Stimulated activated CD4-positive, alpha-beta T cell treated with anti-CD3 and anti-CD28 coated beads, Interleukin-12 subunit alpha, Interleukin-12 subunit beta, amount 100 ng/mL, for 24 hours (primary cell): ENCODE results near the gene YIF1A.
"Not testable (repeated sequence)": the region's sequence is repeated elsewhere in the genome, so short reads cannot be mapped to it uniquely, and the experiment has no call there.

Experiments used
- DNase-seq, 2 experiments: peaks; one replicate each; pipeline ENCODE4 v3.0.0-alpha.2; 2020; ENCODE audit warnings: low read depth in 2 of 2

Gene YIF1A

DNA sequence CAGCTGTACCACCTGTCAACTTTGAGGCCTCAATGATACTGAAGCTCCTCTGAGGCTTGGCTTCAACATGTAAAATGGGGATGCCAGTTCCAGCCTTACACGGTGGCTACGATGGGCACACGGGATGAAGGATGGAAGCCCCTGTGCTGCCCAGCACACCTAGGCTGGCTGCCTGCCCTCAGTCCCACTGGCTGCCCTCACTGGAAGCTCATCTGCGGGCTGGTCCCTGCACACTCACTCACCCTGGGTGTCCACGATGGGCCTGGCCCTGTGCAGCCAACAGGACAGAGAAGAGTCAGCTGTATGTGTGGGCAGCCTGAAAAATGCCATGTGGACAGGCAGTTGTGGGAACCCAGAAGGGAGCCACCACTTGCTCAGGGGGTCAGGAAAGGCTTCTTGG, 2.2 kb downstream of the YIF1A start:
- no peak for DNase-seq

GRCh38 chr11:66285250-66285947, 3.5 kb downstream of the YIF1A start:
- DNase-seq = no peak

DNA sequence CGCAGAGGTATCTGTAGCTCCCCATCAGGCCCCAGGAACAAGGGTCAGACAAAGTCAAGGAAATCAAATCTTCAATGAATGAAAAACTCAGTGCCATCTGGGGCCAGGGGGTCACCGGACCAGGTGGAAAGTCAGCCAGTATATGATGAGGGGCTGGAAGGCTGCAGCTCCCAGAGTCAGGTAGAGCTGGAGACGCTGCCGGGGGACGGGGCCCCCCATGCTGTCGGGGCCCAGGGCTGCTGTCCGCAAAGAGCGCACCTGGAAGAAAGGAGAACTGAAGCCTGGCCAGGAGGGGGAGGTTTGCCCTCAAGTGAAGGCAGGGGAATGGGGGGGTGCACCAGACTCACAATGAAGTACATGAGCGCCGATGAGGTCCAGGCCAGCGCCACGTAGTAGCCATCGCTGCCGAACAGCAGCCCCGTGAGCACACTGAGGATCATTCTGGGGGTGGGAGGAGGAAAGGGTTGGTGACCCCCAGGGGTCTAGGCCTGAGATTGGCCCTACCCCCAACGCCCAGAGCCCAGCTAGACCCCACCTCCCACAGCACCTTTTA, 4.3 kb downstream of the YIF1A start:
- no peak for DNase-seq

DNA sequence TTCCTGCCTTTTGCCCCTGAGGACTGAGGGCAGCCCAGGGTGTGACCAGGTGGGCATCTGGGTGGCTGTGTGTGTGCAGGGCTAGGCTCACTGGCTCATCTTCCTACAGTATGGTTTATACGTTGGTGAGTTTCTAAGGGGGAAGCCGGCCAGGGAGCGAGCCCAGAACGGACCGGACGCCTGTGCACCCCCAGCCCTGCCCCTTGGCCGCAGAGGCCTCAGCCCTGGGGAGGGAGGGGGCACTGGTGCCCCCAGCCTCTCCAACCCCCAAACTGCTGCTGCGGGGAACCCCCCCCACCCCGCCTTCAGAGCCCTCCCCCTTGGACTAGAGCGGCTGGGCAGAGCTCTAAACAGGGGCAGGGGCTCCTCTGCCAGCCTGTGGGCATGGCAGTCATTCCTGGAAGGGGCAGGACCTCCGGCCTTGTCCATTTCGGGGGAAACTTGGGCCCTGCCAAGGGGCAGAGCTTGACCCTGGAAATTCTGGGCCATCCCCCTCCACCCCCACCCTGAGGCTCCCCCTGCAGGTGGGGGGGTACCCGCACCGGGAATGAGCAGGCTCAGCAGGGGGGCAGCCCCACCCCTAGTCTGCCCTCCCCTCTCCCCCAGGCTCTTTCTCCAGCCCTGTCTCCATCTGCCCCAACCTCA, 5.4 kb downstream of the YIF1A start:
- DNase-seq = no peak

DNA sequence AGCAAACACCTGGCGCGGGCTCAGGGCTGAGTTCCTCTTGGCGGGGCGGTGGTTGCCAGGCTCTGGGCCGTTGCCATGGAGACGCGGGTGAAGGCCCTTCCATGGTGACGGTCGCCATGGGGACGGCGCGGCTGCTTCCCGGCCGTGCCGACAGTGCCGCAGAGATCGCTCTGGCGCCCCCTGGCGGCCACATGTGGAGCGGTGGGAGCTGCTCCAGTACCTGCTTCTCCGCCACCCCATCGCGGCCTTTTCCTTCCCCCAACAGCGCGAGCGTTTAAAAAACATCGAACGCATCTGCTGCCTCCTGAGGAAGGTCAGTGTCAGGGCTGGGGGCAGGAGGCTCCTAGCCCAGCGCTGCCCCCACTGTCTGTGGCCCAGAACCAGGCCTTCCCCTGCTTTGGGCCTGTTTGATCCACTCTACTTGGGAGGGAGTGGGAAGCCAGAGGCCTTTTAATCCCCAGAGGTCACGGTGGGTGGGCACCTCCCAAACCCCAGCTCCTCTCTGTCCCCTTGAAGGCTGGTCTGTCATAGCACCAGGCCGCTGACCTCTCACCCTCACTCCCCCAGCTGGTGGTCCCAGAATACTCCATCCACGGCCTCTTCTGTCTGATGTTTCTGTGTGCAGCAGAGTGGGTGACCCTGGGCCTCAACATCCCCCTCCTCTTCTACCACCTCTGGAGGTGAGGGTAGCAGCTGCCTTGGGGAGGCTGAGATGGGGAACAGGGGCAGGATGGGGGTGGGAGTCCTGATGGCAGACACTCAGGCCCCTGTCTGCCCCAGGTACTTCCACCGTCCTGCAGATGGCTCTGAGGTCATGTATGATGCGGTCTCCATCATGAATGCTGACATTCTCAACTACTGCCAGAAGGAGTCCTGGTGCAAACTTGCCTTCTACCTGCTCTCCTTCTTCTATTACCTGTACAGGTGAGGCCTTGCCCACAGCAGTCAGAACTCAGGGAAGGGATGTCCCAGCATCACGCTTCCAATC, 6.2 kb downstream of the YIF1A start:
- peak; percentile 94 to 97 for DNase-seq

DNA sequence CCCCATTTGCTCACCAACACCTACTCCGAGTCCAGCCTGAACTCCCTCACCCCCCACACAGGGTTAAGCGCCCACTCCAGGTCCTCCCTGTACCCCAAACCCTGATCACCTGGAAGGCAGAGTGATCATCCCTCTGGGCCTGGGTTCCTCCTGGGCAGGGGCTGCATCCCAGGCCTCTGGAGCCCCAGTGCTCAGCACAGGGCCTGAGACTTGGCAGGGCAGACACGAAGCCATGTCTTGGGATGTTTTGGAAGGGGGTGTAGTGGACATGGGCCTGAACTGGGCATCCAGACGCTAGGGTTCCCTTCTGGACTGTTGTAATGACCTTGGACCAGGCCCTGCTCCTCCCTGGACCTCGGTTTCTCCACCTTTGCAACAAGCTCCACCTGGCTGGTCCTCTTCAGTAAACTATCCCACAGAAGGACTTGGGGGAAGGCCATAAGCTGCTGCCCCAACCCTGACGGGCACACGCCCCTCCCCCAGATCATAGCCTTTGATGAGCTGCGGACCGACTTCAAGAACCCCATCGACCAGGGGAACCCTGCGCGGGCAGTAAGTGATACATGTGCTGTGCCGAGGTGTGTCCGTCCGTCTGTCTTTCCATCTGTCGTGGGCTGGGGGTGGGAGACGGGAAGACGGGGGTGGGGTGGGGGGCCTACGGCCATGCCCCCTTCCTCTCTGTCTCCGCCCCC, 7.0 kb downstream of the YIF1A start:
- DNase-seq = no peak

DNA sequence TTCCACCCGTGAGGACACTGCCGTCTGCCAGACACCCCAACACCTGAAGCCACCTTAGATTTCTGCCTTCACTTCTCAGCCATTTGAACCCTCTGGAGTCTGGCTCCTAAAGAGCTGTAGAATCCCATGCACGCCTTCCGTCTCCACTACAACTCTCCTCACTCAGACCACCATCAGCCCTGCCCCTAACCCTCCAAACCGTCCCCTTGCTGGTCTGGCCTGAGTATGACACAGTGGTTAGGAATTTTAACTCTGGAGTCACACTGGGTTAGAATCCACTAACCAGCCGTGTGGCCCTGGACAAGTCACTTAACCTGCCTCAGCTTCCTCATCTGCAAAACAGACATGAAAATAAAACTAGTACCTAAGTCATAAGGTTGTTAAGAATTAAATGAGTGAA, 7.9 kb downstream of the YIF1A start:
- DNase-seq = no peak

- DNase-seq = no peak
These were observed 8.5 kb downstream of the YIF1A start for GRCh38 chr11:66280428-66280827.

- DNase-seq = no peak
These were observed 9.7 kb downstream of the YIF1A start for GRCh38 chr11:66279092-66279734.

- no peak for DNase-seq
These were observed 10.4 kb downstream of the YIF1A start for GRCh38 chr11:66278363-66279091.

DNA sequence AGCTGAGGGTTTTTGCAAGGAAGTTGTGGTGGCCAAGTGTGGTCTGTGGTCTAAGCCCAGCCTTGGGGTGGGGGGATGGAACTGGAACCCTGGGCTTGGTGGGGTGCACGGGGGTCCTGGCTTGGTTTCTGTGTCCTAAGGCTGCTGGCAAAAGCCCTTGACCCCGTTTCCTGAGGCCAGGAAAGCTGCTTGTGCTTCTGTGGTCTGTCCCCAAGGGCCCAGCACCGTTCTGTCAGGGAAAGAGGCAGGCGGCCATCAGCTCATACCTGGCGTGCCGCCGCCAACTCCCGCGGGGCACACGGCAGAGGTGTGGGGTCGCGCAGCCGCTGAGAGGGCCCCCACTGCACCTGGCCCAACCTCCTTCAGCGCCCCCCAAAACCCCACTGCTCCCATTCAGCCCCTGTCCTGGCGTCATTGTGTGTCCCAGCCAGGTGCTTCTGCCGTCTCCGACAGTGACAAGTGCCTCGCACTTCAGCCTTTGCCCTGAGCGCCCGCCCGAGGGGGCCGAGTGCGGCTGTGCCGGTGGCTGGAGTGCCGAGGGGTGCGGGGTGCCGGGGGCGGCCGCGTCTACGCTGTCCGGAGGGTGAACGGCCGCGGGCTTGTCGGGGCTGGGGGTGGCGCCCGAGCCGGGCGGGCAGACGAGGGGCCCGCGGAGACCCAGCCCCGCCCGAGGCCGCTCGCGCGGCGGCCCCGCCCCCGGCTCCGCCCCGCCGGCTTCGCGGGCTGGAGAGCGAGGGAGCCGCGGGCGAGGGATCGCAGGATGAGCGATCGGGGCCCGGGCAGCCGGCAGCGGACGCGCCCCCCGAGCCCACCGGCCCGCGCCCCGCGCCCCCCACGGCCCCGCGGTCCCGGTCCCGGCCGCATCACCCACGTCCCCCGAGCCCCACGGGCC, 11.2 kb downstream of the YIF1A start, which contains the start of gene CNIH2:
Gene CNIH2, plus strand, starts transcription at position 705 of the 892 bp plus-strand sequence. CDS start 282 bp downstream, outside the sequence.
- DNase-seq = no peak

DNA sequence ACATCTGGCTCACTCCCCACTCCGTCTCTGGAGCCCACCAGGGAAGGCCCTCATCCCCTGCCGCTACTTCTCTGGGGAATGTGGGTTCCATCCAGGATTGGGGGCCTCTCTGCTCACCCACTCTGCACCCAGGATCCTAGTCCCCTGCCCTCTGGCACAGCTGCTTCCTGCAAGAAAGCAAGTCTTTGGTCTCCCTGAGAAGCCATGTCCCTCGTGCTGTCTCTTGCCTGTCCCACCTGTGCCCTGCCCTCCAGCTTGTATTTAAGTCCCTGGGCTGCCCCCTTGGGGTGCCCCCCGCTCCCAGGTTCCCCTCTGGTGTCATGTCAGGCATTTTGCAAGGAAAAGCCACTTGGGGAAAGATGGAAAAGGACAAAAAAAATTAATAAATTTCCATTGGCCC, 11.9 kb downstream of the YIF1A start:
- DNase-seq = not testable (repeated sequence)

DNA sequence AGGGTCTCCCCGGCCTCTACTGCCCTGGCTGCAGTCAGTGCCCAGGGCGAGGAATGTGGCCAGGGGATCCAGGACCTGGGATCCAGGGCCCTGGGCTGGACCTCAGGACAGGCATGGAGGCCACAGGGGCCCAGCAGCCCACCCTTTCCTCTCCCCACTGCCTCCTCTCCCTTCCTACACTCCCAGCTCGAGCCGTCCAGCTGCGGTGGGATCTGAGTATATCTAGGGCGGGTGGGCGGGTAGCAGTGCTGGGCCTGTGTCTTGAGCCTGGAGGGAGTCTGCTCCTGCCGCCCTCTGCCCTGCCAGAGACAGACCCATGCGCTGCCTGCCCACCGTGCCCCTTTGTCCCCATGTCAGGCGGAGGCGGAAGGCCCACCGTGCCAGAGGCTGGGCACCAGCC, 12.3 kb downstream of the YIF1A start:
- not testable (repeated sequence) for DNase-seq

DNA sequence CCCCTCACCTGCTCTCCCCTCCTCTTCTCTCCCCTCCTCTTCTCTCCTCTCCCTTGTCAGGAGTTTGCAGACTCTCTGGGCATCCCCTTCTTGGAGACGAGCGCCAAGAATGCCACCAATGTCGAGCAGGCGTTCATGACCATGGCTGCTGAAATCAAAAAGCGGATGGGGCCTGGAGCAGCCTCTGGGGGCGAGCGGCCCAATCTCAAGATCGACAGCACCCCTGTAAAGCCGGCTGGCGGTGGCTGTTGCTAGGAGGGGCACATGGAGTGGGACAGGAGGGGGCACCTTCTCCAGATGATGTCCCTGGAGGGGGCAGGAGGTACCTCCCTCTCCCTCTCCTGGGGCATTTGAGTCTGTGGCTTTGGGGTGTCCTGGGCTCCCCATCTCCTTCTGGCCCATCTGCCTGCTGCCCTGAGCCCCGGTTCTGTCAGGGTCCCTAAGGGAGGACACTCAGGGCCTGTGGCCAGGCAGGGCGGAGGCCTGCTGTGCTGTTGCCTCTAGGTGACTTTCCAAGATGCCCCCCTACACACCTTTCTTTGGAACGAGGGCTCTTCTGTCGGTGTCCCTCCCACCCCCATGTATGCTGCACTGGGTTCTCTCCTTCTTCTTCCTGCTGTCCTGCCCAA, 12.8 kb downstream of the YIF1A start:
- no peak for DNase-seq

- DNase-seq = no peak
These were observed 13.5 kb downstream of the YIF1A start for GRCh38 chr11:66275396-66275795.

GRCh38 chr11:66274219-66274618, 14.7 kb downstream of the YIF1A start:
- DNase-seq = no peak

DNA sequence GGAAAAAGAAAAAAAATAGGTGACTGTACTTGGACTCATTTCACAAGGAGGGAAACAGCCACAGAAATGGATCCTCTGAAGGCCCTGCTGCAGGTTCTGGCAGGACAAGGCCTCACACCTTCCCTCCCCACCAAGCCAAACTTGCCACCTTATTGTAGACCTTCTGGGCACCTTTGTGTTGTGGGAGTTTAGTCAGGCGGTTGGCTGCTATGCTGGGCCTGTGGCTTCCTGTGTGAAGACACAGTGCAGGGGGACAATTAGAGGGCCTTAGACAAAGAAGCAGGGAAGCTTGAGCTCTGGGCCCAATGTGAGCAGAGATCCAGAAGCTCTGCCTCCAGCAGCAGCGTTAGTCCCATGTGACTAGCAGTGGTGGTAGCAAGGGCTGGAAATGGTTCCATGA, 16.3 kb downstream of the YIF1A start:
- no peak for DNase-seq

DNA sequence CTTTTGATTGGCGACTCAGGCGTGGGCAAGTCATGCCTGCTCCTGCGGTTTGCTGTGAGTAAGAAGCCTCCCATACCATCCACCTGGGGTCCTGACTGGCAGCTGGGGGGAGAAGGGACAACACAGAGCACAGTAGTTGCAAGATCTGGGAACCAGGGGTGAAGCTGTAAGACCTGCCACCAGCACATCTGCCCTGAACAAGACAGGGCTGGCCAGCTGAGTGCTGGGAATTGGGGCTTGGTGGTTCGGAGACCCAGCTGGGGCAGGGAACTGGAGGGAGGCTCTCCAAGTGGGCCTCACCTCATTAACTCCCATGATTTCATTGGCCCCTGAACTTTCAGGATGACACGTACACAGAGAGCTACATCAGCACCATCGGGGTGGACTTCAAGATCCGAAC, 17.1 kb downstream of the YIF1A start:
- DNase-seq = no peak
